ENCODE results near the gene ANKRD13A. TPM values are rescaled to one million over a fixed set of nuclear protein-coding genes. Genes with fewer than 3 reads are reported as not detected.

ANKRD13A gene
- polyA plus RNA-seq, 1 of the 3 experiments (the other 2 are of a cell fraction): 42.8 TPM

GRCh38 chr12:110002676-110003515 is 3.7 kb downstream of the ANKRD13A start (continued):
- TF ChIP-seq REST (IDR thresholded peaks at IDR 0.05; ENCODE audit: low read depth, low read length) (no peak), TEAD4 (IDR thresholded peaks at IDR 0.05; ENCODE audit: borderline replicate concordance, insufficient read depth) (no peak), RAD21 (IDR thresholded peaks at IDR 0.05; ENCODE audit: low read length) (no peak), FOXM1 (IDR thresholded peaks at IDR 0.05; ENCODE audit: low read depth) (no peak)

DNA sequence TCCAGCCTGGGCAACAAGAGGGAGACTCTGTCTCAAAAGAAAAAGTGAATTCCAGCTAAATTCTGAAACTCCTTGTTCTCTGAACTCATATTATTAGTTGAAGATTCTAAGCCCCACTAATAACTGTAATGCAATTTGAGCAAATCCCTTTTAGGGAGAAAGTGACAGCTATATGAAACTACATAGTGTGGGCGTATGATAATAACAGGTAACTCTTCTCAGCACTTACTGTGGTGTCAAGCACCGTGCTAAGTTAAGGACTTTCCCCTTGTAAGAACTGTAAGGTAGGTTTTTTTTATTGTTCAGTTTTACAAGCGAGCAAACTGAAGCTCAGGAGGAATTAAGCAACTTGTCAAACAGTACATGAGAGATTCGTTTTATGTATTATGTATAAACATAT is 5.4 kb downstream of the ANKRD13A start:
- H3K79me2 ChIP-seq (ENCODE audit: insufficient read depth): peaks cover 98% of the 10 kb centered on the region
- CTCF ChIA-PET: no interaction called here
- H3K4me3 ChIP-seq (ENCODE audit: low read depth in 2 of 2, low read length in 1 of 2): no peak overlapping the region
- H3K9me3 ChIP-seq: no peaks in the 10 kb centered on the region
- H4K20me1 ChIP-seq (ENCODE audit: insufficient read depth): no peaks in the 10 kb centered on the region; the same call in 1 of the 2 replicates
- no peak overlapping the region for H3K9ac ChIP-seq
- H3K27ac ChIP-seq (ENCODE audit: low read depth in 2 of 2, low read length in 1 of 2): no peak overlapping the region
- H3K4me1 ChIP-seq (ENCODE audit: control insufficient read depth in 1 of 2, insufficient read depth in 2 of 2, low read depth in 1 of 2, low read length in 1 of 2): peaks cover 8 to 18% of the 10 kb centered on the region in 2 experiments; a peak in 3 of 4 replicates
- DNase-seq: no peak
- no peaks in the 10 kb centered on the region for H3K9me2 ChIP-seq
- peaks cover 7% of the 10 kb centered on the region for H3F3A ChIP-seq (replicated peaks; ENCODE audit: insufficient read depth)
- no peak for TF ChIP-seq RAD21 (IDR thresholded peaks at IDR 0.05; ENCODE audit: low read length)
- peaks cover 0 to 8% of the 10 kb centered on the region in 2 experiments for H3K36me3 ChIP-seq (replicated peaks in 1 of 2; ENCODE audit: control insufficient read depth in 1 of 2, insufficient read depth in 2 of 2, low read length in 1 of 2)
- H3K27me3 ChIP-seq (ENCODE audit: insufficient read depth): no peaks in the 10 kb centered on the region
- no peak overlapping the region for H2AFZ ChIP-seq (ENCODE audit: low read depth)
- no peak overlapping the region for H3K4me2 ChIP-seq
- POLR2A ChIA-PET: no interaction called here
- WGBS (ENCODE audit: low lambda C conversion rate): 89% methylated on average over 4 of the region's 4 CpGs

DNA sequence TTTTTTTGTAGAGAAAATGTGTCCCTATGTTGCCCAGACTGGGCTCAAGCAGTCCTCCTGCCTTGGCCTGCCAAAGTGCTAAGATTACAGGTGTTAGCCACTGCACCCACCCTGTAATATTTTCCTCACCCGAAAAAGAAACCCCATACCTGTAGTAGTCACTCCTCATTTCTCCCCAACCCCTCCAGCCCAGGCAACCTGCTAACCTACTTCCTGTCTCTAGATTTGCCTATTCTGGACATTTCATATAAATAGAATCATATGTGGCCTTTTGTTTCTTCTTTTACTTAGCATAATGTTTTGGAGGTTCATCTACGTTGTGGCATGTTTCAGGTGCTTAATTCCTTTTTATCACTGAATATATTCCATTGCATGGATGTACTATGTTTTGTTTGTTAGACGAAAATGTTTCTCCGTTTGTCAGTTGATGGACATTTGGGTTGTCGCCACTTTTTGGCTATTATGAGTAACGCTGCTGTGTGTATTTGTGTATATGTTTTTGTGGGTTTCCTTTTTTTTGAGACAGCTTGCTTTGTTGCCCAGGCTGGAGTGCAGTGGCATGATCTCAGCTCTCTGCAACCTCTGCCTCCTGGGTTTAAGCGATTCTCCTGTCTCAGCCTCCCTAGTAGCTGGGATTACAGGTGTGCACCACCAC is 6.2 kb downstream of the ANKRD13A start:
- peaks cover 7% of the 10 kb centered on the region for H3F3A ChIP-seq (replicated peaks; ENCODE audit: insufficient read depth)
- no peaks in the 10 kb centered on the region for H3K9me2 ChIP-seq
- H3K27ac ChIP-seq (ENCODE audit: low read depth in 2 of 2, low read length in 1 of 2): no peak overlapping the region
- H4K20me1 ChIP-seq (ENCODE audit: insufficient read depth): no peaks in the 10 kb centered on the region; the same call in 1 of the 2 replicates
- H3K4me1 ChIP-seq (ENCODE audit: control insufficient read depth in 1 of 2, insufficient read depth in 2 of 2, low read depth in 1 of 2, low read length in 1 of 2): peaks cover 1 to 18% of the 10 kb centered on the region in 2 experiments; a peak in 3 of 4 replicates
- H3K4me3 ChIP-seq (ENCODE audit: low read depth in 2 of 2, low read length in 1 of 2): no peak overlapping the region
- H3K9ac ChIP-seq: no peak overlapping the region
- no peak overlapping the region for H3K4me2 ChIP-seq
- no peaks in the 10 kb centered on the region for H3K27me3 ChIP-seq (ENCODE audit: insufficient read depth)
- WGBS (ENCODE audit: low lambda C conversion rate): 96% methylated on average over 7 of the region's 7 CpGs
- ChIA-PET CTCF (no interaction called here), POLR2A (no interaction called here)
- no peak for DNase-seq
- H3K9me3 ChIP-seq: no peaks in the 10 kb centered on the region
- H3K79me2 ChIP-seq (ENCODE audit: insufficient read depth): peaks cover 98% of the 10 kb centered on the region
- peaks cover 0 to 8% of the 10 kb centered on the region in 2 experiments for H3K36me3 ChIP-seq (replicated peaks in 1 of 2; ENCODE audit: control insufficient read depth in 1 of 2, insufficient read depth in 2 of 2, low read length in 1 of 2)
- no peak for TF ChIP-seq ELF1 (IDR thresholded peaks at IDR 0.05)
- TF ChIP-seq, protein P1, sequence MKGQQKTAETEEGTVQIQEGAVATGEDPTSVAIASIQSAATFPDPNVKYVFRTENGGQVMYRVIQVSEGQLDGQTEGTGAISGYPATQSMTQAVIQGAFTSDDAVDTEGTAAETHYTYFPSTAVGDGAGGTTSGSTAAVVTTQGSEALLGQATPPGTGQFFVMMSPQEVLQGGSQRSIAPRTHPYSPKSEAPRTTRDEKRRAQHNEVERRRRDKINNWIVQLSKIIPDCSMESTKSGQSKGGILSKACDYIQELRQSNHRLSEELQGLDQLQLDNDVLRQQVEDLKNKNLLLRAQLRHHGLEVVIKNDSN (IDR thresholded peaks at IDR 0.05; ENCODE audit: borderline replicate concordance, low read depth): no peak
- no peak for TF ChIP-seq YY1 (IDR thresholded peaks at IDR 0.05; ENCODE audit: low read depth)
- TF ChIP-seq TCF12 (IDR thresholded peaks at IDR 0.05): no peak
- TF ChIP-seq TEAD4 (IDR thresholded peaks at IDR 0.05; ENCODE audit: borderline replicate concordance, insufficient read depth): no peak
- TF ChIP-seq FOSL2 (IDR thresholded peaks at IDR 0.05; ENCODE audit: borderline replicate concordance, low read depth): no peak
- TF ChIP-seq RXRA (IDR thresholded peaks at IDR 0.05; ENCODE audit: borderline replicate concordance, low read depth): no peak
- TF ChIP-seq GABPA (IDR thresholded peaks at IDR 0.05; ENCODE audit: low read depth): no peak
- no peak for TF ChIP-seq SMC3 (IDR thresholded peaks at IDR 0.05; ENCODE audit: low read depth, low read length)
- no peak for TF ChIP-seq NRF1 (IDR thresholded peaks at IDR 0.05; ENCODE audit: low read depth, low read length)
- TF ChIP-seq RAD21 (IDR thresholded peaks at IDR 0.05; ENCODE audit: low read length): no peak
- no peak for TF ChIP-seq POLR2AphosphoS5 (IDR thresholded peaks at IDR 0.05; ENCODE audit: low read depth, low read length)
- TF ChIP-seq, protein P2, sequence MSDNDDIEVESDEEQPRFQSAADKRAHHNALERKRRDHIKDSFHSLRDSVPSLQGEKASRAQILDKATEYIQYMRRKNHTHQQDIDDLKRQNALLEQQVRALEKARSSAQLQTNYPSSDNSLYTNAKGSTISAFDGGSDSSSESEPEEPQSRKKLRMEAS (IDR thresholded peaks at IDR 0.05; ENCODE audit: low read depth): no peak
- no peak for TF ChIP-seq FOXJ3 (CRISPR knock-in tag; IDR thresholded peaks at IDR 0.05)
- TF ChIP-seq MEF2A (IDR thresholded peaks at IDR 0.05; ENCODE audit: borderline replicate concordance, low read depth): no peak
- no peak for TF ChIP-seq TAF1 (IDR thresholded peaks at IDR 0.05; ENCODE audit: borderline replicate concordance, low read depth, low read length)
- no peak overlapping the region for H2AFZ ChIP-seq (ENCODE audit: low read depth)

Measured in SK-N-SH (cell line).